ENCODE measurements around the gene JMJD1C.
A peak's percentile ranks its signal among the peaks of the same experiment; 100 is the strongest.

JMJD1C gene

GRCh38 chr10:63308628-63309027 is 157.1 kb downstream of the JMJD1C start:
- H3K4me3 ChIP-seq (ENCODE audit: low read length in 2 of 2), result no peak overlapping the region
- no peak overlapping the region for H4K8ac ChIP-seq (ENCODE audit: low read depth, low read length)
- no peaks in the 10 kb centered on the region for H3K36me3 ChIP-seq (replicated peaks in 1 of 2; ENCODE audit: control insufficient read depth in 2 of 2, insufficient read depth in 2 of 2, low read length in 2 of 2)
- H2BK120ac ChIP-seq (ENCODE audit: low read depth, low read length), result no peak overlapping the region
- H3K4me2 ChIP-seq (ENCODE audit: insufficient read depth, low read length, poor library complexity, severe bottlenecking), result no peak overlapping the region
- H2BK5ac ChIP-seq (ENCODE audit: low read length), result no peak overlapping the region
- no peak overlapping the region for H3K4ac ChIP-seq (ENCODE audit: low read length)
- no peak overlapping the region for H3K27ac ChIP-seq (replicated peaks; ENCODE audit: low read length)
- no peak for DNase-seq (ENCODE audit: low spot score)
- no peaks in the 10 kb centered on the region for H3K79me1 ChIP-seq (ENCODE audit: low read depth, low read length)
- H2AFZ ChIP-seq (ENCODE audit: low read length), result no peak overlapping the region
- H2AK5ac ChIP-seq (ENCODE audit: low read depth, low read length), result no peak overlapping the region
- H3K27me3 ChIP-seq (ENCODE audit: control insufficient read depth in 3 of 3, insufficient read depth in 3 of 3, low read depth in 1 of 3, low read length in 3 of 3), result no peaks in the 10 kb centered on the region
- no peak overlapping the region for H2BK15ac ChIP-seq (ENCODE audit: low read length)
- H3K4me1 ChIP-seq (ENCODE audit: control insufficient read depth in 2 of 2, insufficient read depth in 1 of 2, low read depth in 1 of 2, low read length in 2 of 2), result no peaks in the 10 kb centered on the region
- no peaks in the 10 kb centered on the region for H3K9me3 ChIP-seq (replicated peaks in 1 of 2; ENCODE audit: control insufficient read depth in 2 of 2, insufficient read depth in 1 of 2, low read depth in 1 of 2, low read length in 2 of 2)
- no peak overlapping the region for H3K18ac ChIP-seq (ENCODE audit: low read length)
- no peak overlapping the region for H3K23ac ChIP-seq (ENCODE audit: low read depth, low read length, poor library complexity)
- no peak overlapping the region for H4K91ac ChIP-seq (ENCODE audit: low read depth, low read length, poor library complexity)
- H3K14ac ChIP-seq (ENCODE audit: low read length), result no peak overlapping the region
- H2BK12ac ChIP-seq (ENCODE audit: low read length), result no peak overlapping the region
- no peak overlapping the region for H3K9ac ChIP-seq (ENCODE audit: low read depth, low read length, poor library complexity)

- Histone ChIP-seq H3K36me3 (replicated peaks in 1 of 2; ENCODE audit: control insufficient read depth in 2 of 2, insufficient read depth in 2 of 2, low read length in 2 of 2) (no peaks in the 10 kb centered on the region), H3K9me3 (replicated peaks in 1 of 2; ENCODE audit: control insufficient read depth in 2 of 2, insufficient read depth in 1 of 2, low read depth in 1 of 2, low read length in 2 of 2) (no peaks in the 10 kb centered on the region)
- no CpG with 5 or more reads among the region's 3 CpGs for WGBS, 2 donors (ENCODE audit: extremely low coverage in 2 of 2, insufficient read length in 2 of 2, insufficient replicate concordance in 1 of 2)
Observed at GRCh38 chr10:63304146-63304545, 161.6 kb downstream of the JMJD1C start.

GRCh38 chr10:63300801-63301200 is 165.0 kb downstream of the JMJD1C start:
- no peak overlapping the region for H3K23ac ChIP-seq (ENCODE audit: low read depth, low read length, poor library complexity)
- WGBS, 2 donors (ENCODE audit: extremely low coverage in 2 of 2, insufficient read length in 2 of 2, insufficient replicate concordance in 1 of 2), result no CpG with 5 or more reads among the region's 3 CpGs
- H3K36me3 ChIP-seq (replicated peaks in 1 of 2; ENCODE audit: control insufficient read depth in 2 of 2, insufficient read depth in 2 of 2, low read length in 2 of 2), result no peaks in the 10 kb centered on the region
- no peaks in the 10 kb centered on the region for H3K9me3 ChIP-seq (replicated peaks in 1 of 2; ENCODE audit: control insufficient read depth in 2 of 2, insufficient read depth in 1 of 2, low read depth in 1 of 2, low read length in 2 of 2)
- H2AK5ac ChIP-seq (ENCODE audit: low read depth, low read length), result no peak overlapping the region
- H3K79me1 ChIP-seq (ENCODE audit: low read depth, low read length), result peaks cover 7% of the 10 kb centered on the region
- no peak overlapping the region for H3K4me2 ChIP-seq (ENCODE audit: insufficient read depth, low read length, poor library complexity, severe bottlenecking)
- H3K4ac ChIP-seq (ENCODE audit: low read length), result no peak overlapping the region
- no peak overlapping the region for H2BK12ac ChIP-seq (ENCODE audit: low read length)
- H2BK120ac ChIP-seq (ENCODE audit: low read depth, low read length), result no peak overlapping the region
- no peak for DNase-seq (ENCODE audit: low spot score)
- H2BK5ac ChIP-seq (ENCODE audit: low read length), result no peak overlapping the region
- no peak overlapping the region for H3K18ac ChIP-seq (ENCODE audit: low read length)
- no peak overlapping the region for H4K8ac ChIP-seq (ENCODE audit: low read depth, low read length)
- H3K4me3 ChIP-seq (ENCODE audit: low read length in 2 of 2), result no peak overlapping the region
- H3K9ac ChIP-seq (ENCODE audit: low read depth, low read length, poor library complexity), result no peak overlapping the region
- no peak overlapping the region for H3K14ac ChIP-seq (ENCODE audit: low read length)
- H2AFZ ChIP-seq (ENCODE audit: low read length), result no peak overlapping the region
- H2BK15ac ChIP-seq (ENCODE audit: low read length), result no peak overlapping the region
- no peaks in the 10 kb centered on the region for H3K27me3 ChIP-seq (ENCODE audit: control insufficient read depth in 3 of 3, insufficient read depth in 3 of 3, low read depth in 1 of 3, low read length in 3 of 3)
- H3K4me1 ChIP-seq (ENCODE audit: control insufficient read depth in 2 of 2, insufficient read depth in 1 of 2, low read depth in 1 of 2, low read length in 2 of 2), result peaks cover 2% of the 10 kb centered on the region in 2 donors
- no peak overlapping the region for H4K91ac ChIP-seq (ENCODE audit: low read depth, low read length, poor library complexity)
- no peak overlapping the region for H3K27ac ChIP-seq (replicated peaks; ENCODE audit: low read length)

More at GRCh38 chr10:63304146-63304545, 161.6 kb downstream of the JMJD1C start:
- no peak overlapping the region for H3K14ac ChIP-seq (ENCODE audit: low read length)
- no peak overlapping the region for H2AK5ac ChIP-seq (ENCODE audit: low read depth, low read length)
- H3K18ac ChIP-seq (ENCODE audit: low read length), result no peak overlapping the region
- H4K8ac ChIP-seq (ENCODE audit: low read depth, low read length), result no peak overlapping the region
- peaks cover 0 to 2% of the 10 kb centered on the region in 2 donors for H3K4me1 ChIP-seq (ENCODE audit: control insufficient read depth in 2 of 2, insufficient read depth in 1 of 2, low read depth in 1 of 2, low read length in 2 of 2)
- no peak overlapping the region for H2BK5ac ChIP-seq (ENCODE audit: low read length)
- no peak overlapping the region for H3K4me3 ChIP-seq (ENCODE audit: low read length in 2 of 2)
- no peak overlapping the region for H2BK12ac ChIP-seq (ENCODE audit: low read length)
- no peak overlapping the region for H3K4me2 ChIP-seq (ENCODE audit: insufficient read depth, low read length, poor library complexity, severe bottlenecking)
- H3K23ac ChIP-seq (ENCODE audit: low read depth, low read length, poor library complexity), result no peak overlapping the region
- H4K91ac ChIP-seq (ENCODE audit: low read depth, low read length, poor library complexity), result no peak overlapping the region
- no peak overlapping the region for H2BK15ac ChIP-seq (ENCODE audit: low read length)
- H3K79me1 ChIP-seq (ENCODE audit: low read depth, low read length), result peaks cover 2% of the 10 kb centered on the region
- no peak for DNase-seq (ENCODE audit: low spot score)
- no peak overlapping the region for H3K27ac ChIP-seq (replicated peaks; ENCODE audit: low read length)
- no peak overlapping the region for H3K9ac ChIP-seq (ENCODE audit: low read depth, low read length, poor library complexity)
- H2AFZ ChIP-seq (ENCODE audit: low read length), result no peak overlapping the region
- H3K27me3 ChIP-seq (ENCODE audit: control insufficient read depth in 3 of 3, insufficient read depth in 3 of 3, low read depth in 1 of 3, low read length in 3 of 3), result no peaks in the 10 kb centered on the region
- H3K4ac ChIP-seq (ENCODE audit: low read length), result no peak overlapping the region
- no peak overlapping the region for H2BK120ac ChIP-seq (ENCODE audit: low read depth, low read length)

- Histone ChIP-seq H3K4me3 (ENCODE audit: low read length in 2 of 2) (peak overlapping the region in 1 of 2 donors; percentile 34), H3K79me1 (ENCODE audit: low read depth, low read length) (peaks cover 7% of the 10 kb centered on the region), H3K27me3 (ENCODE audit: control insufficient read depth in 3 of 3, insufficient read depth in 3 of 3, low read depth in 1 of 3, low read length in 3 of 3) (no peaks in the 10 kb centered on the region), H3K4me1 (ENCODE audit: control insufficient read depth in 2 of 2, insufficient read depth in 1 of 2, low read depth in 1 of 2, low read length in 2 of 2) (peaks cover 2% of the 10 kb centered on the region in 2 donors), H3K23ac (ENCODE audit: low read depth, low read length, poor library complexity) (no peak overlapping the region), H4K8ac (ENCODE audit: low read depth, low read length) (no peak overlapping the region), H2BK12ac (ENCODE audit: low read length) (no peak overlapping the region), H2BK15ac (ENCODE audit: low read length) (no peak overlapping the region), H2BK120ac (ENCODE audit: low read depth, low read length) (no peak overlapping the region), H3K9me3 (replicated peaks in 1 of 2; ENCODE audit: control insufficient read depth in 2 of 2, insufficient read depth in 1 of 2, low read depth in 1 of 2, low read length in 2 of 2) (no peaks in the 10 kb centered on the region), H4K91ac (ENCODE audit: low read depth, low read length, poor library complexity) (no peak overlapping the region), H3K36me3 (replicated peaks in 1 of 2; ENCODE audit: control insufficient read depth in 2 of 2, insufficient read depth in 2 of 2, low read length in 2 of 2) (no peaks in the 10 kb centered on the region), H3K18ac (ENCODE audit: low read length) (no peak overlapping the region), H3K4ac (ENCODE audit: low read length) (no peak overlapping the region), H2BK5ac (ENCODE audit: low read length) (no peak overlapping the region), H3K27ac (replicated peaks; ENCODE audit: low read length) (no peak overlapping the region), H2AK5ac (ENCODE audit: low read depth, low read length) (no peak overlapping the region), H3K9ac (ENCODE audit: low read depth, low read length, poor library complexity) (no peak overlapping the region), H3K14ac (ENCODE audit: low read length) (no peak overlapping the region), H2AFZ (ENCODE audit: low read length) (no peak overlapping the region), H3K4me2 (ENCODE audit: insufficient read depth, low read length, poor library complexity, severe bottlenecking) (no peak overlapping the region)
- DNase-seq (ENCODE audit: low spot score), result no peak
- WGBS, 2 donors (ENCODE audit: extremely low coverage in 2 of 2, insufficient read length in 2 of 2, insufficient replicate concordance in 1 of 2), result no CpG with 5 or more reads among the region's 8 CpGs
Observed at GRCh38 chr10:63297941-63298340, 167.8 kb downstream of the JMJD1C start.

Data from neuronal stem cell (in vitro differentiated cells).